Duodenal mucosa (tissue), 2 donors: ENCODE measurements around the gene CYBC1.
A peak's percentile ranks its signal among the peaks of the same experiment; 100 is the strongest.

Experiments used
- H3K27ac ChIP-seq: one replicate; pipeline ENCODE4 v1.7.0; 2013; ENCODE audit warnings: low read depth, low read length
- H3K27me3 ChIP-seq, 2 donors: one replicate each; pipeline ENCODE4 v1.7.0; 2013; ENCODE audit warnings: low read length in 2 of 2, control low read depth in 1 of 2; ENCODE audit not compliant: insufficient read depth in 2 of 2, control insufficient read depth in 1 of 2
- H3K36me3 ChIP-seq, 2 donors: one replicate each; pipeline ENCODE4 v1.7.0; 2013; ENCODE audit warnings: low read length in 2 of 2, control low read depth in 1 of 2; ENCODE audit not compliant: insufficient read depth in 2 of 2, control insufficient read depth in 1 of 2
- H3K4me1 ChIP-seq, 2 donors: one replicate each; pipeline ENCODE4 v1.7.0; 2013; ENCODE audit warnings: low read length in 2 of 2, control low read depth in 1 of 2; ENCODE audit not compliant: insufficient read depth in 2 of 2, control insufficient read depth in 1 of 2
- H3K4me3 ChIP-seq, 2 donors: one replicate each; pipeline ENCODE4 v1.7.0; 2013; ENCODE audit warnings: low read length in 2 of 2, low read depth in 1 of 2
- H3K9ac ChIP-seq, 2 donors: one replicate each; pipeline ENCODE4 v1.7.0; 2013; ENCODE audit warnings: low read length in 2 of 2, low read depth in 1 of 2
- H3K9me3 ChIP-seq, 2 donors: one replicate each; pipeline ENCODE4 v1.7.0; 2013; ENCODE audit warnings: low read length in 2 of 2, control low read depth in 1 of 2; ENCODE audit not compliant: control insufficient read depth in 1 of 2

CYBC1 gene

DNA sequence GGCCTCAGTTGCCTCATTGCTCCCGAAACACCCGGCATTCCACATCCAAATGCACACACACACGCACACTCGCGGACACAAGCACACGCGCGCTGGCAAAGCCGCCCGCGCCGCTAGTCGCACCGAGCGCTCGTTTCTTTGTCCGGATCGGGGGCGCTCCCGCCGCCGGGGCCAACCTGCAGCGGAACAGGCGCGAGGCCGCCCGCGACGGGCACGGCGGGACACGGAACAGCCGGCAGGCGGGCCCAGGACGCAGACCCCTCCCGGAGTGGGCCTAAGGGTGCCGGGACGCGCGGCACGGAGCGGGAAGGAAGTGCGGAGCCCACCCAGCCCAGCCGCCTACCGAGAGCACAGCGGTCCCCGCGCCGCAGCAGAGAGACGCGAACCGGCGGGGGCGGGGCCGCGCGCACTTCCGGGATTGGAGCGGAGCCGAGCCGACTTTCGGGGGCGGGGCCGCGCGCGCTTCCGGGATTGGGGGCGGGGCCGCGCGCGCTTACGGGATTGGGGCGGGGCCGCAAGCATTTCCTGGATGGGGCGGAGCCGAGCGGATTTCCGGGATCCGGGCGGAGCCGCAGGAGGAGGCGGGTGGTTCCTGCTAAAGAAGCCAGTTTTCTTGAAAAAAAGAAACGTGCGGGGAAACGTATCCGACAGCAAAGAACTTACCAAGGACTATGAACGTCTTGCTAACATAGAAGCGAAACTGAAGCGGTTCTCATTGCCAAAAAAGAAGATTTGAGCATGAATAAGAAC, at the start of gene CYBC1:
Gene CYBC1, minus strand, starts transcription at position 396 of the 750 bp plus-strand sequence. CDS start 1,498 bp downstream, outside the sequence.
- Histone ChIP-seq H3K4me1 (peaks cover 15 to 29% of the 10 kb centered on the region in 2 donors), H3K27ac (peak within 1 kb of the TSS; percentile 86), H3K9me3 (no peaks in the 10 kb centered on the region), H3K4me3 (peak within 1 kb of the TSS; percentile 89 to 93), H3K9ac (peak within 1 kb of the TSS; percentile 77 to 94), H3K36me3 (no peaks in the 10 kb centered on the region), H3K27me3 (no peaks in the 10 kb centered on the region)

- Histone ChIP-seq H3K27me3 (no peaks in the 10 kb centered on the region), H3K36me3 (no peaks in the 10 kb centered on the region), H3K4me1 (peaks cover 9% of the 10 kb centered on the region in 2 donors), H3K4me3 (peak overlapping the region; percentile 64), H3K9ac (peak overlapping the region; percentile 33 to 77), H3K27ac (peak overlapping the region; percentile 42), H3K9me3 (no peaks in the 10 kb centered on the region)
Measured at GRCh38 chr17:82497483-82498405, 47.2 kb upstream of the CYBC1 start.

DNA sequence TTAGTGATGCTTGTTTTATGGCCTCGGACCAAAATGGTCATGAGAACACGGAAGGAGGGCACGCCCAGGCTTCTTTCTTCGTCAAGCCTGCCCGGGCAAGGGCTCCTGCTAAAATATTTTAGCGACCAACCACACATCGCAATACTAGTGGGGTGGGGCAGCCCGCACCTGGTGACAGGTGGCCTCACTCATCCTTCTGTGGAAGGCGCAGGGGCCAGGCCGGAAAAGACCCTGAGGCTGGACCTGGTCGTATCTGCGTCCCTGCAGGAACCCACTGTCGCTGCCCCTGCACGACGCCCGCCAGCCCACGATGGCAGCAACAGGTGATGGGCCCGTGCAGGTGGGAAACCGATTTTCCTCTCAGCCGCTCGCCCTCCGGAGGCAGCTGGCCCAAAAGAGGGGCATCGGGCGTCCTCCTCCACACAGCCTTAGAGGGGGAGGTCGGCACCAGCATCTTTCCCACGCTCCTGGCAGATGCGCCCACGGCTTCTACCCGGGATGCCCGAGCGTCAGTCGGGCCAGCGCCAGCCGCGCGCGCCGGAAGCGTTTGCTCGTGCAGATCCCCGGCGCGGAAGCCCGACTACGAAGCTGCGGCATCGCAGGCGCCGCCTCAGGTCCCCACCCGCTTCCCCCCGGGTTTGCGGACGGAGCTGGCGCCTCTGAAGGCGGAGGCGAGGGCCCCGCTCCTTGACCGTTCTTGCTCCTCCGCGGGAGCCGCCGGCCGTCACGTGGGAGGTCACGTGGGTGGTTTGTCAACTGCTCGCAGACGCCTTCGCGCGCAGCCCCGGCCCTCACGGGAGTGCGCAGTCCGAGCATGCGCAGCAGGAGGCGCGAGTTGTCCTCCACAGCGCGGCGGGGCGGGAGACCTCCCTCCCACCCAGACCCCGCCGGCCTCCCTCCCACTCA, 46.2 kb upstream of the CYBC1 start:
- Histone ChIP-seq H3K9me3 (no peaks in the 10 kb centered on the region), H3K4me1 (peaks cover 9% of the 10 kb centered on the region in 2 donors), H3K9ac (peak overlapping the region; percentile 48 to 77)

GRCh38 chr17:82495844-82496528, 45.4 kb upstream of the CYBC1 start:
- Histone ChIP-seq H3K4me3 (no peak overlapping the region), H3K27ac (no peak overlapping the region), H3K36me3 (no peaks in the 10 kb centered on the region), H3K9me3 (no peaks in the 10 kb centered on the region), H3K9ac (no peak overlapping the region), H3K27me3 (no peaks in the 10 kb centered on the region), H3K4me1 (peaks cover 9% of the 10 kb centered on the region in 2 donors)

More for the DNA sequence above, 46.2 kb upstream of the CYBC1 start:
- Histone ChIP-seq H3K4me3 (peak overlapping the region; percentile 68 to 74), H3K36me3 (no peaks in the 10 kb centered on the region), H3K27me3 (no peaks in the 10 kb centered on the region), H3K27ac (no peak overlapping the region)

DNA sequence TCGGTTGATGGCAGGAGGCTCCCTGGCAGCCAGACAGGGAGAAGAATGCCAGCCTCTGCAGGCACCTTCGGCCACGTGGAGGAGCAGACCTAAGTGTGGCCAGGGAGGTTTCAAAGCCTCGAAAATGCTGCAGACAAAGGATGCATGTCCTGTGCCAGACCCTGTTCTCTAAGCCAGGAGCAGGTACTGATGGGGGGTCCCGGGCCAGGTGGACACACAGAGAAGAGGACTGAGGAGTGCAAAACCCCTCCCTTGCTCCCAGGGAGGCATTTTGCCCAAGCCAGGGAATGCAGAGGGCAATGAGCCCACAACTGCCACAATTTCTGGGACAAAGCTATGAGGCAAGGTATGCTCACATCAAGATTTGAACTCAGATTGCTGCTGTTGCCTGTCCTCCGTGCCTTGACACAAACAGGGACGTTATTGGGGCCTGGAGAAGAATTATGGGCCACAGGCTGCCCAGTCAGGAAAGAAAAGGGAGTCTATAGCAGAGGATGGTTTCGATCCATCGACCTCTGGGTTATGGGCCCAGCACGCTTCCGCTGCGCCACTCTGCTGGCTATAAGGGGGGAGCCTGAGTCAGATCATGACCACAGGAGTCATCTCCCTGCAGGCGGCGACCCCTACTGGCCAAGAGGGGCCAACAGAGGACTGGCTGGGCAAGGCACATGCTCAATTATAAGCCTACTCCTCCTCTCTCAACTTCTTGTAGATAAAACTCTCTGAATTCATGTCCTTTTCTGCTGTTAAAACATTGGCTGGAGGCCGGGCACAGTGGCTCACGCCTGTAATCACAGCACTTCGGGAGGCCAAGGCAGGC, 43.9 kb upstream of the CYBC1 start:
- no peak overlapping the region for H3K9ac ChIP-seq

DNA sequence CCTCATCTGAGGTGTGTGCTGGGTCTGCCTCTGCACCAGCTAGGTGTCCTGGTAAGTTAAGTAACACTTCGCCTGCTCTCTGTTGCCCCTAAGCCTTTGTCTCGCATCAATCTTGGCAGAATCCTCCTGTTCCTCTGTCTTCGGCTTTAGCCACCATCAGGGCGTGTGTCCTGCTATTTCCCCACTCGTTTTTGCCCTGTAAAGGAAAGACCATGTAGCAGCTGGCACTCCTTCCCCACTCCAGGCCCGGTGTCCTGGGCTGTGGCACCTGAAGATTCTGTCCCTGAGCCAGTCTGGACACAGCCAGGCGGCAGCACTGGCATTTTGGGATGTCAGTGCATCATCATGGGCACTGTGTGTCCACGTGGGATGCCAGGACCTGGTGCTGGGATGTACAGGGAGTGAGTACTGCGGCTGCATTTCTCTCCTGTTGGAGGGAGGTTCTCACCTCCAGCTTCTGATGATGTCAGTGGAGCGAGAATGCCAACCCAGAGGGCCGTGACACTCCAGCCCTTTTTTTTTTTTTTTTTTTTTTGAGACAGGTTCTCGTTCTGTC, 42.8 kb upstream of the CYBC1 start:
- Histone ChIP-seq H3K27me3 (no peaks in the 10 kb centered on the region), H3K4me3 (no peak overlapping the region), H3K9ac (no peak overlapping the region), H3K27ac (no peak overlapping the region), H3K36me3 (peaks cover 0 to 8% of the 10 kb centered on the region in 2 donors), H3K9me3 (no peaks in the 10 kb centered on the region), H3K4me1 (peaks cover 9% of the 10 kb centered on the region in 2 donors)

More for the DNA sequence above, 43.9 kb upstream of the CYBC1 start:
- Histone ChIP-seq H3K27ac (no peak overlapping the region), H3K36me3 (no peaks in the 10 kb centered on the region), H3K27me3 (no peaks in the 10 kb centered on the region), H3K9me3 (no peaks in the 10 kb centered on the region), H3K4me1 (peaks cover 9% of the 10 kb centered on the region in 2 donors), H3K4me3 (no peak overlapping the region)

DNA sequence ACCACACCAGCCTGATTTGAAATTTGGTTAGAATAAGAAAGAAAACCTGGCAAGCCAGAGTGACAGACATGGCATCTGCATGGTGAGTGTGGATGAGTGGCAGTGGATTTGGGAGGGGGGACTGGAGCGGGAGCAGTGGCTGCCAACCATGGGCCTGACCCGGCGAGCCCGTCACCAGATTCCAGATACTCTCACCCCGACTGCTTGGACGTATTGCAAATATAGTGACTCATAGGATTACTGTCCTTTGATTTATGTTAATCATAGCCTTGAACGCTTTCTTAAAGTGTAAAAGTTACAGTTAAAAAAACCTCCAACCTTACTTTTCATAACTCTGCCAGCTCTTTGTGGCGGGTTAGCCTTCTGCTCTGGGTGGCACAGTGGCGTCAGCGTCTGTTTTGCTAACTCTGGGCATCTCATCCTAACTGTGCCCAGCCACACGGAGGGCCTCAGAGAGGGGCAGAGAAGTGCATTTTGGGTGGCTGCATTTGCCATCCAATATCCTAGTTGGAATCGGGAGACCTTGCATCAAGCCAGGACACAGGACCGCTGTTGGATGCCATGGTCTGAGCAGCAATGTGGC, 42.2 kb upstream of the CYBC1 start:
- Histone ChIP-seq H3K27ac (no peak overlapping the region), H3K36me3 (peaks cover 4 to 13% of the 10 kb centered on the region in 2 donors), H3K27me3 (no peaks in the 10 kb centered on the region), H3K9ac (no peak overlapping the region), H3K9me3 (no peaks in the 10 kb centered on the region), H3K4me3 (no peak overlapping the region), H3K4me1 (peaks cover 9% of the 10 kb centered on the region in 2 donors)

GRCh38 chr17:82491533-82491932, 41.0 kb upstream of the CYBC1 start:
- H3K9ac ChIP-seq: no peak overlapping the region
- H3K4me3 ChIP-seq: no peak overlapping the region
- no peaks in the 10 kb centered on the region for H3K27me3 ChIP-seq
- no peaks in the 10 kb centered on the region for H3K9me3 ChIP-seq
- H3K4me1 ChIP-seq: peaks cover 6 to 7% of the 10 kb centered on the region in 2 donors
- H3K27ac ChIP-seq: no peak overlapping the region
- peaks cover 10 to 18% of the 10 kb centered on the region in 2 donors for H3K36me3 ChIP-seq
